Mammary epithelial cell (primary cell): ENCODE results near the gene HMCN2.

ENCODE experiments used
- CTCF ChIP-seq, 2 donors: IDR thresholded peaks in 1 of 2; conservative IDR thresholded peaks in 1 of 2; 2 replicates each; pipeline ENCODE4 v1.5.1; 2011 to 2012; ENCODE audit warnings: inconsistent platforms in 2 of 2, low read length in 2 of 2, mild to moderate bottlenecking in 2 of 2, control low read depth in 1 of 2, low read depth in 1 of 2; ENCODE audit not compliant: insufficient read depth in 1 of 2; ENCODE audit errors: extremely low read depth in 1 of 2
- EZH2 ChIP-seq: IDR thresholded peaks from 2 replicates; pipeline ENCODE4 v1.6.1; 2012; ENCODE audit warnings: low read length, inconsistent platforms, borderline replicate concordance

- TF ChIP-seq CTCF (conservative IDR thresholded peaks at IDR 0.05 in 1 of 2, IDR thresholded peaks at IDR 0.05 in 1 of 2; ENCODE audit: extremely low read depth in 1 of 2, insufficient read depth in 1 of 2, low read depth in 1 of 2, low read length in 2 of 2) (no peak), EZH2 (no peak)
Observed at GRCh38 chr9:130240410-130241197, 25.0 kb upstream of the HMCN2 start.
